GM19395 (cell line): ENCODE data around the gene BRICD5.
"Not testable (repeated sequence)": the region's sequence is repeated elsewhere in the genome, so short reads cannot be mapped to it uniquely, and the experiment has no call there.

Experiments
- ATAC-seq: cut with Tn5 transposase; IDR thresholded peaks from one replicate; pipeline ENCODE4 v1.9.1; 2021; ENCODE audit warnings: mild to moderate bottlenecking, moderate library complexity; ENCODE audit not compliant: unreplicated experiment

Gene BRICD5

DNA sequence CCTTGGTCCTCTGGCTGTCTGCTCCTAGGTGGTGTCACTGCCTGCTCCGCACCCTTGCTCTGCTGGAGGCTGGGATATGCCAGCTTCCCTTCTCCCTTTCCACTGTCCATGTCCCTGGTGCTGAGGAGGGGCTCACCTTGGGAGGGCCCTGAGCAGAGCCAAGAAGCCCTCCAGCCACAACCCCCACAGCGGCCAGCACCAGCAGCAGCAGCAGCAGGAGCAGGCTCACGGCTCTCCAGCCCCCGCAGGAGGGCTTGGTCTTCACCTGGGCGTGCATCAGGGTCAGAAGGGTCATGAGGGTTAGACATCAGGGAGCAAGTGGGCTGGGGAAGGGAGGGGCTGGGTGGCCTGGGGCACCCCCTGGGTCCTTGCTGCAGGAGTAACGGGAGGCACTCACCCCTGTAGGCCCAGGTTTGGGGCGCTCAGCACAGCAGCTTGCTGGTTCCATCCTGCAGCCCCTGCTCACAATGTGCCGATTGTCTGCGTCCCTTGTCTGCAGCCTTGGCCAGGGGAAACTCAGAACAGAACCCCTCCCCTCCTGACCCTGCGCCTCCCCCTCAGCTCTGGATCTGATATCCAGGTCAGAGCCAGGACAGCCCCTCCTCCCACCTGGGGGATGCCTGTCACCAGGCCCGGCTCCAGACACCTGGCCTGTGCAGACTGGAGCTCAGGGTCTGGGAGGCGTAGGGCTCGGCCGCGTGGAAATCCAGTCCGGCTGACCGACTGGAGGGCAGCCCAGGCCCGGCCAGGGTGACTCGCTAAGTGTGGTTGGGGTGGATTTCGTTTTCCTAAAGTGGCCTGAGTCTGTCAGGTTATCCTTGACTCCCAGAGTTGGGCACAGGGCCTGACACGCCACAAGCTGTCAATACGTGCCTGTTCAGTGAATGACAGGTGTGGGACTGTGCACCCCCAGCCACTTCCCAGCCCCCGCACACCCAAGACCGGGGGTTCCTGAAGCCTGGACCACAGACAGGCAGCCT is at the start of gene BRICD5:
BRICD5 (minus strand) TSS at position 478 of the 980 bp plus-strand sequence; CDS start at position 448, 30 bp downstream.
- ATAC-seq, result no peak

DNA sequence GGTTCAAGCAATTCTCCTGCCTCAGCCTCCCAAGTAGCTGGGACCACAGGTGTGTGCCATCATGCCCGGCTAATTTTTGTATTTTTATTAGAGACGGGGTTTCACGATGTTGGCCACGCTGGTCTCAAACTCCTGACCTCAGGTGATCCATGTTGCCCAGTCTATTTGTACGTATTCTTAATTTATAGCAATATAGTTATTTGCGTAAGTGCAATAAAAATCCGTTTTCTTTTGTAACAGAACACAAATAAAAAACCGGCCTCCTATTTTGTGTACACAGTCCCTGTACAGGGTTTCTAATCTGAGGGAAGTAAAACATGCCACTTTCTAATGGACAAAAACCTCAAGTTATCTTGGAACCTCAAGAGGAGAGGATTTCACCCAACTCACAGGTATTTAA is 49.6 kb upstream of the BRICD5 start:
- no peak for ATAC-seq

DNA sequence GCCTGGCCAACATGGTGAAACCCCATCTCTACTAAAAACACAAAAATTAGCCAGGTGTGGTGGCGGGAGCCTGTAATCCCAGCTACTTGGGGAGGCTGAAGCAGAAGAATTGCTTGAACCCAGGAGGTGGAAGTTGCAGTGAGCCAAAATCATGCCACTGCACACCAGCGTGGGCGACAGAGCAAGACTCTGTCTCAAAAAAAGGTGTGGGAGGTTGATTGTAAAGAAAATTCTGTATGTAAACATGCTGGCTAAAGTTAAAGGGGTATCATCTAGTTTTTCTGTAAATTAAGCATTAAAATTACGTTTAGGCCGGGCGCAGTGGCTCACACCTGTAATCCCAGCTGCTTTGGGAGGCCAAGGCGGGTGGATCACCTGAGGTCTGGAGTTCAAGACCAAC is 47.9 kb upstream of the BRICD5 start:
- ATAC-seq, result not testable (repeated sequence)

DNA sequence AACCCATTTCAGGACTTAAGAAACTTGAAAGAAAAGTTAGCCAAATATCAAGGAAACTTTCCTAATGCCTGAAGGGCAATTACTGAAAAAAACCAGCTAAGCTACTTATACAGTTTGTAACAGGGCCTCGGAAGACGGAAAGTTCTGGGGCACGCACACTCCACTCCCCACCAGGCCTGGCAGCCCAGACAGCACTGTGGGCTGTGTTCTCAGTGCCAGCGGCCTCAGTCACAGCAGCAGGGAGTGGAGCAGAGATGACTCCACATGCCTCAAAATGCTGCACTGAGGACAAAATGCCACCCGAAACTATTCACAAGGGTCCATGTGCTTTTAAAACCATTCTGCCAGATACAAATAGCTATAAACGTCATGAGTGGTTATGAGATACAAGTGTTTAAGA is 47.1 kb upstream of the BRICD5 start:
- no peak for ATAC-seq

DNA sequence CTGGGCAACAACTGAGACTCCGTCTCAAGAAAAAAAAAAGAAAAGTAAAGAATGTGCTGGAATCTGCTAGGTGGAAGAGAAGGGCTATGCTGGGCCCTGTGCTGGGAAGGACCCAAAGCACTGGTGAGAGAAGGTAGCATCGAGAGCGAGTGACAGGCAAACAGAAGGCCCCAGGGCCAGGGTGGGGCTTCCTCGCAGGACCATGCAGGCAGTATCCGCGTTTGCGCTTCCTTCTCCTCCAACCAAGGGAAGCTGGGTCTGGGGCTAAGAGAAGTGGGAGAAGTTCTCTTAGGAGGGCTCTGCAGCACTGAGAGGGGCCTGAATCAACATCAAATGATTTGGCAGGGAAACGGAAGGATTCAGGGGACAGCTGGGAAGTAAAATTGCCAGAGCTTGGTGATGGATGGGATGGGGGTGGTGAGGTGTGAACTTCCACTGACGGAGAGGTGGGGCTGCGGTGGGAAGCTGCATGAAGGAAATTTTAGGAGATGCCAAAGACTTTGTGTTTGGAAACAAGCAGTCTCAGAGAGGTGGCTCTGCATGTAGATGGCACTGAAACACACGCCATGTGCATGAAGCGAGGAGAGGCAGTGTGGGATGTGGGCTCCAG is 46.0 kb upstream of the BRICD5 start:
- no peak for ATAC-seq

DNA sequence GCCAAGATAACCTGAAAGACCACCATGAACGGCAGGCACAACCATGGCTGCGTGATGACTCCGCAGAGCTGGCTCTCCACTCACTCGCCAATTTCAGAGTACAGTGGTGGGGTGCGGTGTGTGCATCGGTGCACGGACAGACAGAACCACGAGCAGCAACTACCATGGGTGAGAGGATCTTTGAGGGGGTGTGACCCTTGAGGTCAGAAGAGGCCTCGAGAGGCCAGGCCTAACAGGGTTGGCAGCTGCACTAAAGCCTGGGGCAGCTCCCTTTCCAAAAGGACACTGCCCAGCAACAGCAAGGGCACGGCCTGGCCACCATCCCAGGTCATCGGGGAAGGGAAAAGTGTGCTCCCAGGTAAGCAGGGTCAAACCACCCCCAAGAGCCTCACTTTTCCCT is 42.6 kb upstream of the BRICD5 start:
- no peak for ATAC-seq

DNA sequence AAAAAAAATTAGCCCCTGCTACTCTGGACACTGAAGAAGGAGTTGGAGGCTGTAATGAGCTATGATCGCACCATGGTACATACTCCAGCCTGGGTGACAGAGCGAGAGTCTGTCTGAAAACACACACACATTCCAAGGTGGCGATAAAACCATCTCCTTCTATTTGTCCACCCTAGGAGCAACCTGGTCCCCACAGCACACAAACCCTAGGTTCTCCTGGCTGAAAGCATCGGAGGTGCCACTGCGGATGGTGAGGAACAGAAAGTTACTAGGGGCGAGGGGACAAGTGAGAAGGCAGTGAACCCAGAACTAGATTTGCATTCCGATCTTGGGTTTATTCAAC is 42.1 kb upstream of the BRICD5 start:
- no peak for ATAC-seq

DNA sequence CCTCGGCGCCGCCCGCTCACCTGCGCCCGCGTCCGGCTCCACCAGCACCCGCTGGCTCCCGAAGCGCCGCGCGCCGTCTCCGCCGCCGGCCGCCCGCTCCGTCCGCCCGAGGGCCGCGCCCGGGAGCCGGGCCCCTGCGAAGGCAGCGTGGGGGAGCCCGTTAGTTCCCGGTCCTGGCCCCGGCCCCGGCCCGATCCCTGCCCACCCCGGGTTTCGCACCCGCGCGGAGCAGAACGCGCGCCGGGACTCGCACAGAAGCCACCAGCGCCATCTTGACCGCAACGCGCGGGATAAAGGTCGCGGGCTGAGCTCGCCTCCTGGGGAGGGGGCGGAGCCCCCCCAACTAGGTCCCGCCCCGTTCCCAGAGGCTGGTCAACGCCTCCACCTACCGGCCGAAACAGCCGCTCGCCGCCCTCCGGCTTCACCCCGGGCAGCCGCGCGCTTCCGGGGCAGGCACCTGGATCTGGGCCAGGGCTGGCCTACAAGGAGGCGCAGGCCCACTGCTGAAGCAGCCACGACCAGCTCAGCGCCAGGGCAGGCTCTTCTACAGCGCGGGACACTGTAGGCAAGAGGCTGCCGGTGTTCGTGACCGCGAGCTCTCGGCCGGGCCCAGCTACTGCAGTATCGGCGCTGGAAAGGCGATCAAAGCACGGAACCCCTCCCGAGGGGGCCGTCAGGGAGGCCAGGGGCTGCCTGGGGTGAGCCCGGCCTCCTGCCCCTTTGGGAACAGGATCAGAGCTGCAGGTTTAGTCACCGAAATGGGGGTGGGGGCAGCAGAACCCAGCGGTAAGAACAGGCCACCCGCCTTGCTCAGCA is 40.8 kb upstream of the BRICD5 start, which contains the start of gene ECI1:
ECI1 (minus strand) TSS at position 292 of the 816 bp plus-strand sequence; CDS start at position 271, 21 bp downstream.
- peak; percentile 86 for ATAC-seq

DNA sequence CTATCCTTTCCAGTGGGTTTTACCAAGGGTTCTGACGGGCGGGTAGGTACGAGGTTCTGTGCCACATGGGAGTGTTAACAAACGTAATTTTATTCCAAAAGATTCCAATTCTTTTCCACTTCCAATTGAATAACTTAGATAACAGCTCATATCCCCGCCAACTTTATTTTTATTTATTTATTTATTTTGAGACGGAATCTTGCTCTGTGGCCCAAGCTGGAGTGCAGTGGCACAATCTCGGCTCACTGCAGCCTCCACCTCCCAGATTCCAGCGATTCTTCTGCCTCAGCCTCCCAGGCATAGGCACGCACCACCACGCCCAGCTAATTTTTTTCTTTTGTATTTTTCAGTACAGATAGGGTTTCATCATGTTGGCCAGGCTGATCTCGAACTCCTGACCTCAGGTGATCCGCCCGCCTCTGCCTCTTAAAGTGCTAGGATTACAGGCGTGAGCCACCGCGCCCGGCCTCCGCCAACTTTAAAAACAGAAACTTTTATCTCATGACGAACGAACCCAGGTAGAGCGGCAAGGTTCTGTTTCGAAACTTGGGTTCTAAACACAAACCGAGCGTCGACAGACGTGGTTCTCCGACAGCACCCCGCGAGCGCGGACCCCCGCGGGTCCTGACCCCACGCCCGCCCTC is 40.1 kb upstream of the BRICD5 start:
- peak; percentile 19 for ATAC-seq

DNA sequence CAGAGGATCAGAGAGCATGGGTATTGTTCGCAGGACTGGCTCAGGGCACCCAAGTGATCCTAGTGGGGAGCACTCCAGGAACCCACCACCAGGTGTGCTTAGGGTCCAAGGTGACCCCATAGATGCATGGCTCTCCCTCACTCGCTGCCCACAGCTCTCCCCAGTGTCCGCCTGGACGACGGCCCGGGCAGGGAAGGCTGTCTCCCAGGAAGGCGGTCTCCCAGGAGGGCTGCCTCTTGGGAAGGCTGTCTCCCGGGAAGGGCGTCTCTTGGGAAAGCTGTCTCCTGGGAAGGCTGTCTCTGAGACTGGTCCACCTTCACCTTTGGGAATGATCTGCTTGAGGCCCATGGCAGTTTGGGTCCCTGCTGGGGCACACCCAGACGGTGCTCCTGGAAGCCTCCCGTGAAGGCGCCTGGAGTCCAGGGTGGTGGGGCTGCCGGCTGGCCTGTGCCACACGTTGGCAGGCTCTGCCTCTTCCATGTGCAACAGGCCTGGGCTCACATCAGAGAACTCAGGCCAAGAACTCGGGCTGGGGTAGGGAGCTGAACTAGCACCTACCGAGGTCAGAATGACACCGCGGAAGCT is 35.7 kb upstream of the BRICD5 start:
- ATAC-seq, result no peak

DNA sequence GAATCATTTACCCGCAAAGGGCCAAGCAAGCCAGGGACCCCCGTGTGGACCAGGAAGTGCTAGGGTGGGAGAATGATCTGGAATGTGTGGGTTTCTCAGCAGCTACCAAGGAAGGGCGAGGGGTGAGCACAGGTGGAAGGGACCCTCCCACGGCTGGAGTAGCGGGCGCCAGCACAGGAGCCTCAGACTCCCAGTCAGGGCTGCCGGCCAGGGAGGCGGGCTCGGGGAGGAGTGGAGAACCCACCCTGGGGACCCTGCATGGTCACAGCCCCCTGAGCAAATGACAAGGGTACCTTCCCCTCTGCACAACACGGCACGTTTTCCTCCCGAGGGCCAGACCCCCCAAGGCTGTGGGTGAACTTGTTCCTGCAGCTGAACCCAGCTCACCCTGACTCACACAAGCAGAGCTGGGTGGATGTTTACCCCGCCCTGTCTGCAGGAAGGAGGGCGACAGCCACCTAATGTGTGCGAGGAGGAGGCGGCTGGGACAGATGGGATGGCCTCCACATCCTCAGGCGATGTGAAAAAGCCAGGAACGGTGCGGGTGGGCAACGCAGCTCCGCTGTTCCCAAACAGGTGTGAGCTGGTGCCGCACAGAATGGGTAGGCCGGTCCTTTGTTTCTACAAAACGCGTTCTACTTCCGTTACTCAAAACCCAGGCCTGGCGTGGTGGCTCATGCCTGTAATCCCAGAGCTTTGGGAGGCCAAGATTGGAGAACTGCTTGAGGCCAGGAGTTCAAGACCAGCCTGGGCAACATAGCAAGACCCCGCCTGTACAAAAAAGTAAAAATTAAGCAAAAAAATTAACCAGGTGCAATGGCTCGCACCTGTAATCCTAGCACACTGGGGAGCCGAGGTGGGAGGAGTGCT is 34.5 kb upstream of the BRICD5 start:
- ATAC-seq, result no peak

DNA sequence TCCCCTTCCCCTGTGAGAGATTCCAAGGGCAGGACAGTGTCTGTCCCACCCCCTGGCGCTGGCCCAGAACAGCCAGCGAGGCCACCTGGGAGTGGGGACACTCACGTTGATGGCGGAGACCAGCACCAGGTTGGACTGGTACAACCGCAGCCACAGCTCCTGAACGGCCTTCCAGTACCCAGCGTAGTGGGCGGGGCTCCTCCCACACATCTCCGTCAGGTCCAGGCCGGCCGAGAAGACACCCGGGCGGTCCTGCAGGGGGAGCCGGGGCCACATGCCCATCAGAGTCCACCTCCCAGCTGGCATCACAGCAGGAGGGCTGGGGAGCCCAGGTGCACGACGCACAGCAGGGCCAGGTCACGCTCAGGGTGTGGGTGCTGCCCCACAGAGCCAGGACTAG is 33.6 kb upstream of the BRICD5 start:
- ATAC-seq, result no peak

DNA sequence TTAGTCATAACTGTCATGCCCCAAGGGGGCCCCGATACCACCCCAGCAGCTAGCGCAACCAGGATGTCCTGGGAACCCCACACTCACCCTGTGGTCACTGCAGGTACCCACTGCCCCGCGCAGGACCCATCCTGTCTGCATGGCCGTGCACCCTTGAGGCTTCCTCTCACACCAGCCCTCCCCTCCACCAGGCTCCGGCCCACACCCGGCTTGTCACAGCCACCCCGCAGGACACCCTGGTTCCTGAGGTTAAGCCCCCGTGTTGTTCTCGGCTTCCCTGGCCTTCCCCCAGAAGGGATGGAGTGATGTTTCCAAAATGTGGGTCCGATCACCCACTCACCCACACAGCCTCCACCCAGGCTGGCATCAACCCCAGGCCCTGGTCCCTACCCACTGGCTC is 33.1 kb upstream of the BRICD5 start:
- no peak for ATAC-seq

DNA sequence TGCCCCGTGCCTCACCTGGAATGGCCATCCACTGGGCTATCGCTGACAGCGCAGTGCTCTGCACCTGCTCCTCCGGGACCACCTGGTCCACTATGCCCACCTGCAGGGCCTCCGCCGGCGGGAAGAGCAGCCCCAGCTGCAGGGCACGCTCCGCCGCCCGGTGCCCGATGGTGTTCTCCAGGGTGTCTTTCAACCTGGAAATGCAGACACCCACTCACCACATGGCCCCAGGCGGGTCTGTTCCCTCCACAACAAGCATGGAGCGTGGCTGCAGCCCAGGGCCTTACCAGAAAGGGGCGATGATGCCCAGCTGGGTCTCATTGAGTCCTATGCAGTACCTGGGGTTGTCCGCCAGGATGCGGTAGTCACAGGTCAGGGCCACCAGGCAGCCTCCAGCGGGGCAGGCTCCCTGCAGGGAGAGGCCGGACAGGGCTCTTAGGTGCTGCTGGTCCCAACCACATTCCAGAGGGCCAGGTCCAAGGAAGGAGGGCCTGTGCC is 32.4 kb upstream of the BRICD5 start:
- no peak for ATAC-seq

DNA sequence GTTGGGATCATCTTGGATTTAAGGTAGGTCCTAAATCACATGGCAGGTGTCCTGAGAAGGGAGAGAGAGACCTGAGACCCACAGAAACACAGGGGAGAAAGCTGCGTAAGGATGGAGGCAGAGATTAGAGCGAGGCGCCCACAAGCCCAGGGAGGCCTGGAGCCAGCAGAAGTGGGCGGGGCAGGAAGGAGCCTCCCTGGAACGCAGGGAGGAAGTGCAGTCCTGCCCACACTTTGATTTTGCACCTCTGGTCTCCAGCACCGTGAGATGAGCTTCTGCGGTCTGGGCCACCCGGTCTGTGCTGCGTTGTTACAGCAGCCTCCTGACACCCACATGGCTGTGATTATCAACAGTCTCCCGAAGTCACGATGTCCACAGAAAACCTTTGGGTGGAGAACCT is 31.9 kb upstream of the BRICD5 start:
- ATAC-seq, result no peak

DNA sequence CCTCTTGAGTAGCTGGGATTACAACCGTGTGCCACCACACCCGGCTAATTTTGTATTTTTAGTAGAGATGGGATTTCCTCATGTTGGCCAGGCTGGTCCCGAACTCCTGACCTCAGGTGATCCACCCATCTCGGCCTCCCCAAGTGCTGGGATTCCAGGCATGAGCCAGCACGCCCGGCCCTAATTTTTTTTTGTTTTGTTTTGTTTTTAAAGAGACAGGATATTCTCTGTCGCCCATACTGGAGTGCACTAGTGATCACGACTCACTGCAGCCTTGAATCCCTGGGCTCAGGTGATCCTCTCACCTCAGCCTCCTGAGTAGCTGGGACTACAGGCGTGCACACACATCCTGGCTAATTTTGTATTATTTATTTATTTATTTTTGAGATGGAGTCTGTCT is 29.7 kb upstream of the BRICD5 start:
- ATAC-seq, result not testable (repeated sequence)

DNA sequence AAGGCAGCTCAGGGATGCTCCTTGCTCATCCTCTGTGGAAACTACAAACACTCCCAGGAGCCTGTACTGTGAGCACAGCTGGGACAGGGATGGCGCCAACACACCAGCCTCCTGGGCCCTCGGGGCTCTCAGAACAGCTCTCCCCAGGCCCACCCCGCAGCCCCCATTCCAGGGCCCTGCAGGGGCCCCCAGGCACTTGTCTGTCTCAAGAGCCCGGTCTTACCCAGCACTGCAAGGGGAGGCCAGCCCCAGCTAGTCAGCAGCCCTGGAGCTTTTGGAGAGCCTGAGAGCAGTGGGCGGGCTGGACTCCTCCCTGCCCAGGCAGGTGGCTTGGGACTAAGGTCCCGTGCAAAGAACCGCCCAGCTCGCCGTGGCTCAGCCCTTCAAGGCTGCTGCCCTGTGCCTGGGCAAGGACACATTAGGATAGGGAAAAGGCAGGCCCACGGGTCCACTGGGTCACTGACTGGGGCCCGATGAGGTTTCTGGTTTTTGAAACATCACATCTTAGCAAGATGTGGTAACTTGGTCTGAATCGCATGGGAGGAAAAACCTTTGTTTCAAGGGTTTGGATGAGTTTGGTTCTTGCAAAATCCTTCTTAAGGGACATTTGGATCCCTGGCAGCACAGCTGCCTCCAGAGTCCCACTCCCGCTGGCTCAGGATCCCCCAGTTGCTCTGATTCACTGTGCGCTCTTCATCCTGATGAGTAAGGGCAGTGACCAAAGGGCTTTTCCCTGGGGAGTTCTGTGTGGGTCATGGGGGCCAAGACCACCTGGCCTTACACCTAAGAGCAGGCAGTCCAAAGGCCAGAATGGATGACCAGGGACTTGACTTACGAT is 28.4 kb upstream of the BRICD5 start:
- ATAC-seq, result no peak

DNA sequence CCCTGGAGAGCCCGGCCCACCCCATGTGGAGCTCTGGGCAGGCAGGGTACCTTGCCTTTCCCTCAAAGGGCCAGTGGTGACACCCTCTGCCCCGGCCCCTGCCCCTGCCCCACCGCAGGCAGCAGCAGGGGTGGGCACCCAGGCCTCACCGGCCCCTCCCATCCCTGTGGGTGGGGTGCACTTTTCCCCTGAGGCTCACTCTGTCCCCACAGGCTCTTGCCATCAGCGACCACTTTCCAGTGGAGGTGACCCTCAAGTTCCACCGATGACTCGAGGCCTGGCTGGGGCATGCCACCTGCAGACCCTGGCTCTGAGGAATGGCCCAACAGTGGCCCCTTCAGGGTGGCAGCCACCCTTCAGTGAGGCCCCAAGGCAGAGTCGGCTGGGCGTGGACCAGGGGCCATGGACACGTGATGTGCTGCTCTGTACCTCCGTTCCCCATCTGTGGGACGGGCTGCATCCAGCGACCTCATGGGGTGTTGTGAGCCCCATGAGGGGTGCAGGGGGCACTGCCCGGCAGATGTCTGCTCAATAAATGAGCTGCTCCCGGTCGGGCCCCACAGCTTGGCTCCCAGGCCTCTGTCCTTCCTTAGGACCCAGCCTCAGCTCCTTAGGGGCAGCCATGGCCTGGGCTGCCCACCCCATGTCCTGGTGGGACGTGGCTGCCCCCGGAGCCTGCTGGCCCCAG is 27.6 kb upstream of the BRICD5 start:
- no peak for ATAC-seq
